ENCODE data around the gene DNAL1.

GRCh38 chr14:73742520-73743238 is 97.9 kb downstream of the DNAL1 start:
- no peak for TF ChIP-seq PHF8 (CRISPR knock-in tag; IDR thresholded peaks at IDR 0.05)
- no peak for TF ChIP-seq TAF1 (CRISPR knock-in tag; IDR thresholded peaks at IDR 0.05)

Measured in HepG2 (cell line).